ENCODE data around the gene NAPSA. TPM values are rescaled to one million over a fixed set of nuclear protein-coding genes. Genes with fewer than 3 reads are reported as not detected.

NAPSA gene
- total RNA-seq, 3 donors from 2014 or later (not counting 1 experiment from before 2014, with no cell fraction given), result 0.94 to 1.3 (median 0.95) TPM

DNA sequence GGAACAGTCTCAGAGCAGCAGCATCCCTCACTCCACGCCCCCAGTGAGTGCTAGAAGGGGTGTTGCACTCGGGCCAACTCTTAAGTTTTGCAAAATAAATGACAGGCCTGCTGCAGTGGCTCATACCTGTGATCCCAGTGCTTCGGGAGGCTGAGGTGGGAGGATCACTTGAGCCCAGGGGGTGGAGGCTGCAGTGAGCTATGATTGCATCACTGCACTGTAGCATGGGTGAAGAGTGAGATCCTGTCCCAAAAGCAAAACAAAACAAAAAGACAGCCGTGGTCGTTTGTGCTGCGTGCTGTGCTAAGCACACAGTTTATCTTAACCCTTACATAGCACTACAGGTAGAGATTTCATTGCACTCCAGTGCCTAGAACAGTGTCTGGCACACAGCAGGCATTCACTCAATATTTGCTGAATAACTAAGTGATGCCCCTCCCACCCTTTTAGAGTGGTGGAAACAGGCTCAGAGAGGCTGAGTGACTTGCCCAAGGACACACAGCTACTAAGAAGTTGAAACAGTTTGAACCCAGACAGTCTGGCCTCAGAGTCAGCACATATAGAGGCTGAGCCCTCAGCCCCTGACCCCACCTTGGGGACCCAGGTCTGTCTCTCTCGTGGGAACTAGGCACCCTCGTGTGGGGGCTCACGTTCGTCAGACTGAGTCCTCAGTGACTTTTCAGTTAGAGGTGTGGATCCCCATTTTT, 54.5 kb downstream of the NAPSA start:
- TF ChIP-seq, protein P1, sequence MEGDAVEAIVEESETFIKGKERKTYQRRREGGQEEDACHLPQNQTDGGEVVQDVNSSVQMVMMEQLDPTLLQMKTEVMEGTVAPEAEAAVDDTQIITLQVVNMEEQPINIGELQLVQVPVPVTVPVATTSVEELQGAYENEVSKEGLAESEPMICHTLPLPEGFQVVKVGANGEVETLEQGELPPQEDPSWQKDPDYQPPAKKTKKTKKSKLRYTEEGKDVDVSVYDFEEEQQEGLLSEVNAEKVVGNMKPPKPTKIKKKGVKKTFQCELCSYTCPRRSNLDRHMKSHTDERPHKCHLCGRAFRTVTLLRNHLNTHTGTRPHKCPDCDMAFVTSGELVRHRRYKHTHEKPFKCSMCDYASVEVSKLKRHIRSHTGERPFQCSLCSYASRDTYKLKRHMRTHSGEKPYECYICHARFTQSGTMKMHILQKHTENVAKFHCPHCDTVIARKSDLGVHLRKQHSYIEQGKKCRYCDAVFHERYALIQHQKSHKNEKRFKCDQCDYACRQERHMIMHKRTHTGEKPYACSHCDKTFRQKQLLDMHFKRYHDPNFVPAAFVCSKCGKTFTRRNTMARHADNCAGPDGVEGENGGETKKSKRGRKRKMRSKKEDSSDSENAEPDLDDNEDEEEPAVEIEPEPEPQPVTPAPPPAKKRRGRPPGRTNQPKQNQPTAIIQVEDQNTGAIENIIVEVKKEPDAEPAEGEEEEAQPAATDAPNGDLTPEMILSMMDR (IDR thresholded peaks at IDR 0.05), result no peak
- Mint-ChIP-seq H3K4me3 (no peak overlapping the region), H3K9me3 (peaks cover 0 to 2% of the 10 kb centered on the region in 2 donors), H3K4me1 (peaks cover 6 to 10% of the 10 kb centered on the region in 2 donors), H3K27ac (no peak overlapping the region), H3K36me3 (no peaks in the 10 kb centered on the region), H3K27me3 (ENCODE audit: low read depth in 2 of 2) (peaks cover 54 to 65% of the 10 kb centered on the region in 2 donors)
- Histone ChIP-seq H3K36me3 (ENCODE audit: control insufficient read depth, insufficient read depth, low read length) (no peaks in the 10 kb centered on the region), H3K27ac (ENCODE audit: low read length) (no peak overlapping the region), H3K9me3 (ENCODE audit: control insufficient read depth, insufficient read depth, low read length) (no peaks in the 10 kb centered on the region), H3K27me3 (ENCODE audit: control insufficient read depth, insufficient read depth, low read length) (peaks cover 37% of the 10 kb centered on the region), H3K4me1 (ENCODE audit: control insufficient read depth, insufficient read depth, low read length) (peaks cover 4% of the 10 kb centered on the region), H3K4me3 (ENCODE audit: low read length) (no peak overlapping the region)
- DNase-seq (no peak), ATAC-seq (no peak)
- intact Hi-C loops (cut with micrococcal nuclease), result no loop called here
- WGBS (ENCODE audit: insufficient coverage), result 53% methylated on average over 10 of the region's 10 CpGs

DNA sequence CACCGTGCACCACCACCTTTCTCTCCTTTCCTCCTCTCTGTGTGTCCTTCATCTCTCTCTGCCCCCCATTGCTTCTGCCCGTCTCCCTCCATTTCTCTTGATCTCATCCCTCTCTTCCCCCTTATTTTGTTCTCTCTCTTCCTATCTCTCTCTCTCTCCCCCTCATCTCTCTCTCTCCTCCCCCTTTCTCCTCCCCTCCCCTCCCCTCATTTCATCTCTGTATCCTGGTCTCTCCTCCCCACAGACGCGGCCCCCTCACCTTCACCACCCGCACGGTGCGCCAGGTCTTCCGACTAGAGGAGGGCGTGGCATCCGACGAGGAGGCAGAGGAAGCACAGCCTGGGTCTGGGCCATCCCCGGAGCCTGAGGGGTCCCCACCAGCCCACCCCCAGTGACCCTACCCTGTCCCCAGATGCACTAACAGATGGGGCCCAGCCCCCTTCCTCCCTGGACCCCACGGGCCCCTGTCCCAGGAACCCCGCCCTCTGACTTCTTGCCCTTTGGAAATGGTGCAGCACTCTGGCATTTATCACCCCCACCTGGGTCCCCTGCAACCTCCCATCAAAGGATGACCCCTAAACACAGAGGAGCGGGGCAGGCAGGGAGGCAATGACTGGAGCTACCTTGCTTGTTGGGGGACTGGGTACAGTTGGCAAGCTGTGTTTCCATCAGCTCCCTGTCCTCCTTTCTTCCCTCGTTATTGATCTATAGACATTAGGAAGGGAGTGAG, 55.9 kb downstream of the NAPSA start:
- H3K27me3 Mint-ChIP-seq (ENCODE audit: low read depth in 2 of 2), result peaks cover 53 to 61% of the 10 kb centered on the region in 2 donors

DNA sequence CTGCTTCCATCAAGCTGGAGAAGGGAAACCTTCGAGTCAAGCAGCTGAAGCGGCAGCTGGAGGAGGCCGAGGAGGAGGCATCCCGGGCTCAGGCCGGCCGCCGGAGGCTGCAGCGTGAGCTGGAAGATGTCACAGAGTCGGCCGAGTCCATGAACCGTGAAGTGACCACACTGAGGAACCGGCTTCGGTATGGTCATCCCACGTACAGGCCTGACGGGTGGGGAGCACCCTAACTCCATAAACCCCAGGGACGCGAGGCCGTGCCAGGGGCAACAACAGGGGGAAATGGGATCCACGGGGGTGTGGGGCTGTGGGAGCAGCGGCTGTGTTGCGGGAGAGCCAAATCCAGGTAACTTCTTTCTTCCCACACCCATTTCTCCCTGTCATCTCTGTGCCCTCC, 56.4 kb downstream of the NAPSA start:
- no peak for ATAC-seq

More for the DNA sequence above, 55.9 kb downstream of the NAPSA start:
- ATAC-seq (no peak), DNase-seq (no peak)
- Histone ChIP-seq H3K27ac (ENCODE audit: low read length) (no peak overlapping the region), H3K4me3 (ENCODE audit: low read length) (no peak overlapping the region), H3K9me3 (ENCODE audit: control insufficient read depth, insufficient read depth, low read length) (no peaks in the 10 kb centered on the region), H3K27me3 (ENCODE audit: control insufficient read depth, insufficient read depth, low read length) (peaks cover 34% of the 10 kb centered on the region), H3K4me1 (ENCODE audit: control insufficient read depth, insufficient read depth, low read length) (no peaks in the 10 kb centered on the region), H3K36me3 (ENCODE audit: control insufficient read depth, insufficient read depth, low read length) (no peaks in the 10 kb centered on the region)
- 69% methylated on average over 15 of the region's 16 CpGs for WGBS (ENCODE audit: insufficient coverage)
- Mint-ChIP-seq H3K9me3 (no peaks in the 10 kb centered on the region), H3K36me3 (no peaks in the 10 kb centered on the region), H3K4me1 (no peaks in the 10 kb centered on the region), H3K4me3 (no peak overlapping the region), H3K27ac (no peak overlapping the region)
- TF ChIP-seq, protein P1 (IDR thresholded peaks at IDR 0.05), result no peak
- intact Hi-C loops (cut with micrococcal nuclease), result no loop called here

More for the DNA sequence above, 56.4 kb downstream of the NAPSA start:
- H3K27me3 ChIP-seq (ENCODE audit: control insufficient read depth, insufficient read depth, low read length), result peaks cover 30% of the 10 kb centered on the region
- no peaks in the 10 kb centered on the region for H3K36me3 ChIP-seq (ENCODE audit: control insufficient read depth, insufficient read depth, low read length)
- Mint-ChIP-seq H3K4me1 (no peaks in the 10 kb centered on the region), H3K36me3 (no peaks in the 10 kb centered on the region), H3K9me3 (no peaks in the 10 kb centered on the region), H3K27me3 (ENCODE audit: low read depth in 2 of 2) (peaks cover 49 to 61% of the 10 kb centered on the region in 2 donors), H3K27ac (no peak overlapping the region), H3K4me3 (no peak overlapping the region)
- H3K27ac ChIP-seq (ENCODE audit: low read length), result no peak overlapping the region
- no peaks in the 10 kb centered on the region for H3K9me3 ChIP-seq (ENCODE audit: control insufficient read depth, insufficient read depth, low read length)
- H3K4me1 ChIP-seq (ENCODE audit: control insufficient read depth, insufficient read depth, low read length), result no peaks in the 10 kb centered on the region
- TF ChIP-seq, protein P1 (IDR thresholded peaks at IDR 0.05), result no peak
- WGBS (ENCODE audit: insufficient coverage), result 87% methylated on average over 21 of the region's 21 CpGs
- intact Hi-C loops (cut with micrococcal nuclease), result no loop called here
- H3K4me3 ChIP-seq (ENCODE audit: low read length), result no peak overlapping the region
- DNase-seq, result no peak

Other genes with a start within 250 kb of the NAPSA start
- gene IZUMO2, start 202.4 kb downstream of the NAPSA start, total RNA-seq, result not detected
- not detected for gene MYH14, start 162.0 kb downstream of the NAPSA start, total RNA-seq
- gene KCNC3, start 36.3 kb downstream of the NAPSA start, total RNA-seq, result 1 to 10 TPM in 1 of 3 donors, under 1 TPM in 2; 0.57 to 3.2 (median 0.68) TPM
- 100 to 1,000 TPM; 185 to 217 (median 211) TPM for gene NR1H2, start 10.8 kb upstream of the NAPSA start, total RNA-seq
- gene POLD1, start 18.7 kb upstream of the NAPSA start, total RNA-seq, result 10 to 100 TPM; 26.1 to 32.0 (median 30.2) TPM
- 1 to 10 TPM in 1 of 3 donors, under 1 TPM in 2; 0.77 to 2.8 (median 0.78) TPM for gene SPIB, start 53.3 kb upstream of the NAPSA start, total RNA-seq
- gene MYBPC2, start 67.3 kb upstream of the NAPSA start, total RNA-seq, result under 1 TPM in 2 of 3 donors, not detected in 1; 0.09 to 0.15 TPM
- gene EMC10, start 110.9 kb upstream of the NAPSA start, total RNA-seq, result 10 to 100 TPM; 79.5 to 85.1 (median 80.1) TPM
- under 1 TPM in 1 of 3 donors, not detected in 2; 0.59 TPM for gene GARIN5A, start 111.2 kb upstream of the NAPSA start, total RNA-seq
- gene JOSD2, start 145.6 kb upstream of the NAPSA start, total RNA-seq, result 10 to 100 TPM; 18.8 to 22.0 (median 20.3) TPM
- gene ASPDH, start 148.3 kb upstream of the NAPSA start, total RNA-seq, result not detected
- not detected for gene LRRC4B, start 202.8 kb upstream of the NAPSA start, total RNA-seq

Measured in natural killer cell (primary cell).